IMR-90 (cell line): ENCODE data around the gene SMU1. TPM values are rescaled to one million over a fixed set of nuclear protein-coding genes. Genes with fewer than 3 reads are reported as not detected.

ENCODE experiments used
- ATAC-seq: fragments of 200-7000 bp; cut with Tn5 transposase; 2 replicates; pipeline ENCODE4 v1.9.1; 2020; ENCODE audit warnings: low read depth, mild to moderate bottlenecking, moderate library complexity
- BruUV-seq: library from RNA; stranded (reverse); fragments of 400-500 nt; replicated peaks from 2 replicates; lab custom pipeline; 2021; lab: Mats Ljungman, UMichigan
- CTCF ChIA-PET: fragments of 300-600 bp; formaldehyde crosslinking; extraction: SDS; loops from one replicate; lab custom pipeline; 2021; ENCODE audit warnings: antibody characterized with exemption; lab: Yijun Ruan, JAX
- POLR2A ChIA-PET: fragments of 300-600 bp; sonication (Branson Sonifier 250); formaldehyde crosslinking; loops from one replicate; lab custom pipeline; 2022; ENCODE audit warnings: antibody characterized with exemption; ENCODE audit not compliant: unreplicated experiment; lab: Charles Lee
- DNase-seq: peaks from one replicate; pipeline ENCODE4 v3.0.0; 2013
- H2AFZ ChIP-seq: replicated peaks from 2 replicates; pipeline ENCODE3; 2013; ENCODE audit warnings: low read length, mild to moderate bottlenecking; ENCODE audit not compliant: poor library complexity
- H2AK5ac ChIP-seq: 2 replicates; pipeline ENCODE4 v1.6.1; 2013; ENCODE audit warnings: low read depth, low read length, inconsistent platforms
- H2AK9ac ChIP-seq: replicated peaks from 2 replicates; pipeline ENCODE3; 2013; ENCODE audit warnings: mild to moderate bottlenecking, low read depth, low read length, moderate library complexity; ENCODE audit not compliant: poor library complexity
- H2BK120ac ChIP-seq: 2 replicates; pipeline ENCODE4 v1.6.1; 2013; ENCODE audit warnings: low read depth, low read length, inconsistent platforms
- H2BK15ac ChIP-seq: 3 replicates; pipeline ENCODE4 v1.6.1; 2013; ENCODE audit warnings: low read depth, low read length, inconsistent platforms
- H2BK20ac ChIP-seq: 2 replicates; pipeline ENCODE4 v1.6.1; 2013; ENCODE audit warnings: low read depth, mild to moderate bottlenecking, inconsistent platforms, low read length, moderate library complexity
- H2BK5ac ChIP-seq: 2 replicates; pipeline ENCODE4 v1.6.1; 2013; ENCODE audit warnings: mild to moderate bottlenecking, low read depth, low read length, inconsistent platforms; ENCODE audit not compliant: poor library complexity, severe bottlenecking
- H3K14ac ChIP-seq: replicated peaks from 2 replicates; pipeline ENCODE4 v1.6.1; 2013; ENCODE audit warnings: low read depth, low read length, inconsistent platforms
- H3K18ac ChIP-seq: 2 replicates; pipeline ENCODE4 v1.6.1; 2013; ENCODE audit warnings: low read depth, low read length, control low read depth
- H3K23ac ChIP-seq: 2 replicates; pipeline ENCODE4 v1.6.1; 2013; ENCODE audit warnings: low read depth, low read length, inconsistent platforms
- H3K27ac ChIP-seq: 2 replicates; pipeline ENCODE4 v1.5.1; 2013; ENCODE audit warnings: mild to moderate bottlenecking, control low read depth, low read length; ENCODE audit not compliant: insufficient read depth
- H3K27me3 ChIP-seq: 2 replicates; pipeline ENCODE4 v1.6.1; 2013; ENCODE audit warnings: low read length; ENCODE audit not compliant: control insufficient read depth, insufficient read depth
- H3K36me3 ChIP-seq: 2 replicates; pipeline ENCODE4 v1.6.1; 2013; ENCODE audit warnings: low read length, mixed read lengths; ENCODE audit not compliant: control insufficient read depth, insufficient read depth
- H3K4ac ChIP-seq: 2 replicates; pipeline ENCODE4 v1.6.1; 2013; ENCODE audit warnings: low read depth, low read length, inconsistent platforms
- H3K4me1 ChIP-seq: 2 replicates; pipeline ENCODE4 v1.6.1; 2013; ENCODE audit warnings: low read length, mixed read lengths; ENCODE audit not compliant: control insufficient read depth, insufficient read depth
- H3K4me2 ChIP-seq: 2 replicates; pipeline ENCODE4 v1.6.1; 2013; ENCODE audit warnings: low read depth, mild to moderate bottlenecking, control low read depth, low read length, moderate library complexity
- H3K4me3 ChIP-seq: 2 replicates; pipeline ENCODE4 v1.5.1; 2013; ENCODE audit warnings: low read depth, mild to moderate bottlenecking, control low read depth, low read length, moderate library complexity; ENCODE audit not compliant: insufficient read depth
- H3K56ac ChIP-seq: 2 replicates; pipeline ENCODE4 v1.6.1; 2013; ENCODE audit warnings: low read length, inconsistent platforms; ENCODE audit not compliant: insufficient read depth; ENCODE audit errors: extremely low read depth
- H3K79me1 ChIP-seq, 2 experiments: 2 replicates each; pipeline ENCODE4 v1.6.1; 2013; ENCODE audit warnings: low read length in 2 of 2, inconsistent platforms in 1 of 2, low read depth in 1 of 2
- H3K9ac ChIP-seq: 2 replicates; pipeline ENCODE4 v1.6.1; 2013; ENCODE audit warnings: low read depth, low read length, control low read depth
- H3K9me1 ChIP-seq: 2 replicates; pipeline ENCODE4 v1.6.1; 2013; ENCODE audit warnings: low read length, inconsistent platforms; ENCODE audit not compliant: insufficient read depth
- H3K9me3 ChIP-seq: 2 replicates; pipeline ENCODE4 v1.6.1; 2013; ENCODE audit warnings: low read length; ENCODE audit not compliant: control insufficient read depth, insufficient read depth
- H4K20me1 ChIP-seq: 2 replicates; pipeline ENCODE4 v1.6.1; 2013; ENCODE audit warnings: low read length, inconsistent platforms; ENCODE audit not compliant: insufficient read depth
- H4K5ac ChIP-seq: 2 replicates; pipeline ENCODE4 v1.6.1; 2013; ENCODE audit warnings: mild to moderate bottlenecking, low read depth, low read length, control low read depth
- H4K8ac ChIP-seq, 2 experiments: 2 replicates each; pipeline ENCODE4 v1.6.1; 2013; ENCODE audit warnings: low read depth in 2 of 2, low read length in 2 of 2, control low read depth in 1 of 2, inconsistent platforms in 1 of 2
- H4K91ac ChIP-seq: 2 replicates; pipeline ENCODE4 v1.6.1; 2013; ENCODE audit warnings: low read depth, low read length, inconsistent platforms; ENCODE audit not compliant: insufficient read depth
- BHLHE40 ChIP-seq: fragments of 150-350 bp; IDR thresholded peaks from 2 replicates; pipeline ENCODE4 v1.6.1; 2016; ENCODE audit warnings: mild to moderate bottlenecking, low read depth, low read length
- CEBPB ChIP-seq: IDR thresholded peaks from 2 replicates; pipeline ENCODE4 v1.6.1; 2012; ENCODE audit warnings: low read depth, low read length, improper control_type of control experiment
- POLR2A ChIP-seq: IDR thresholded peaks from 2 replicates; pipeline ENCODE4 v1.6.1; 2012; ENCODE audit warnings: mild to moderate bottlenecking, low read depth, low read length
- USF2 ChIP-seq: fragments of 150-350 bp; IDR thresholded peaks from 2 replicates; pipeline ENCODE4 v1.6.1; 2017; ENCODE audit warnings: mild to moderate bottlenecking, antibody characterized with exemption, low read length, low read depth
- WGBS, 2 experiments: methylation state at CpG; one replicate each; pipeline versions ENCODE4 v1.1.5 to v1.1.7; 2013; ENCODE audit warnings: missing lambda C conversion rate in 2 of 2; ENCODE audit not compliant: insufficient read length in 1 of 2; ENCODE audit errors: extremely low coverage in 2 of 2; 5-methylcytosine and 5-hydroxymethylcytosine counted together
- dilution Hi-C: fragments of 300-500 bp; cut with HindIII; formaldehyde crosslinking; loops from one replicate; pipeline ENCODE4 v1.14.3; 2018; ENCODE audit warnings: low sequenced_read_pairs; ENCODE audit not compliant: unreplicated experiment
- in situ Hi-C: fragments of 300-500 bp; cut with MboI; formaldehyde crosslinking; loops from 3 replicates; pipeline ENCODE4 v1.14.3; 2019; ENCODE audit warnings: low sequenced_read_pairs, inconsistent platforms, mixed read lengths
- intact Hi-C: fragments of 100-400 bp; cut with micrococcal nuclease; formaldehyde crosslinking; loops from 2 replicates; pipeline ENCODE4 v1.10.0; 2022
- polyA plus RNA-seq, 3 experiments: library from polyadenylated mRNA; depleted of rRNA; stranded (reverse); fragments of >200 nt; gene quantifications; 2 replicates each; pipeline ENCODE4 v1.2.3, GENCODE V29; 2012; ENCODE audit warnings: low replicate concordance in 1 of 3
- total RNA-seq: library from RNA; depleted of rRNA; stranded (reverse); fragments of >200 nt; gene quantifications from 2 replicates; pipeline ENCODE4 v1.2.3, GENCODE V29; 2012

The SMU1 gene
- total and polyA plus RNA-seq, 2 of the 4 experiments (the other 2 are of a cell fraction): 11.1 to 36.0 TPM

GRCh38 chr9:33041432-33042188, 34.9 kb downstream of the SMU1 start:
- H3K9ac ChIP-seq: no peak overlapping the region
- no peak overlapping the region for H4K8ac ChIP-seq
- no peaks in the 10 kb centered on the region for H3K27me3 ChIP-seq
- H3K4me1 ChIP-seq: no peaks in the 10 kb centered on the region
- CTCF ChIA-PET: no interaction called here
- BruUV-seq: no TSS peak
- ATAC-seq (no peak), DNase-seq (no peak)
- peaks cover 3 to 18% of the 10 kb centered on the region in 2 experiments for H3K79me1 ChIP-seq
- no peak overlapping the region for H2AK9ac ChIP-seq
- H3K4me2 ChIP-seq: no peak overlapping the region
- no peaks in the 10 kb centered on the region for H4K20me1 ChIP-seq
- dilution Hi-C loops: no loop called here
- H3K9me1 ChIP-seq: peaks cover 5% of the 10 kb centered on the region; the same call in 1 of the 2 replicates
- H3K4me3 ChIP-seq: no peak overlapping the region
- POLR2A ChIA-PET: interaction anchor here (0.7 kb wide), 1 partner anchor 147 kb away, joined by 22 read pairs; no protein-coding TSS in a partner anchor
- no peak overlapping the region for H3K56ac ChIP-seq
- H3K23ac ChIP-seq: no peak overlapping the region
- H4K5ac ChIP-seq: no peak overlapping the region
- 100% methylated on average over 2 of the region's 10 CpGs; no CpG with 5 or more reads in 1 of the 2 experiments for WGBS, 2 experiments
- intact Hi-C loops: no loop called here
- no peak overlapping the region for H2BK120ac ChIP-seq
- no peaks in the 10 kb centered on the region for H3K9me3 ChIP-seq
- no peak overlapping the region for H3K4ac ChIP-seq
- in situ Hi-C loops: no loop called here
- H3K36me3 ChIP-seq: peaks cover 29% of the 10 kb centered on the region
- H2BK15ac ChIP-seq: no peak overlapping the region
- no peak overlapping the region for H3K18ac ChIP-seq
- no peak overlapping the region for H2AK5ac ChIP-seq
- no peak overlapping the region for H3K14ac ChIP-seq
- H2BK20ac ChIP-seq: no peak overlapping the region
- H2BK5ac ChIP-seq: no peak overlapping the region
- no peak overlapping the region for H3K27ac ChIP-seq
- TF ChIP-seq BHLHE40 (no peak), CEBPB (peak; percentile 97), USF2 (no peak), POLR2A (no peak)
- no peak overlapping the region for H4K91ac ChIP-seq
- no peak overlapping the region for H2AFZ ChIP-seq
